Measurements from ENCODE around the gene GRB2.
"Not testable (repeated sequence)": the region's sequence is repeated elsewhere in the genome, so short reads cannot be mapped to it uniquely, and the experiment has no call there.

GRB2 gene

DNA sequence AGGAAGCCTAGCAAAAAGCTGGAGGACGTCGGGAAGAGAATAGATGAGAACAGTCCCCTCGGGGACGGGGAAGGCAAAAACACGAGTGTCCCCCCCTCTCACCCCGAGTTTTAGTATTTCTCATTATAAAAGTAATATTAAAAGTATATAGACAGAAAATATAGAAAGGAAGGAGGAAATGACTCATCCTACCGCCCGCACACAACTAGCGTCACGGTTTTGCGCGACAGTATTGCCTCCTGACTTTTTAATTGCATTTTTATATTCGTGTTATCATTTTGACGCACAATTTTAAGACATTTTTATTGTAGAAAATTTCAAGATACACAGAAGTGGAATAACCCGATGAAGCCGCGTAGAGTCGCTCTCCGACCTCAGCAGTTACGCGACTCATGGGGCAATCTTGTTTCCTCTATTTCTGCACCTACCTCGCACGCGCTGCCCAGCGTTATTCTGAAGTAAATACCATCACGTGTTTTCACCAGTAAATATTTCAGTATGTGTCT, 115.6 kb downstream of the GRB2 start:
- peak overlapping the region; percentile 86 for H3K4me3 ChIP-seq (ENCODE audit: low read depth, low read length)
- no peak for DNase-seq (ENCODE audit: low read depth)
- in situ Hi-C loops (cut with HindIII; ENCODE audit: low sequenced_read_pairs) = no loop called here
- TF ChIP-seq, protein P1, sequence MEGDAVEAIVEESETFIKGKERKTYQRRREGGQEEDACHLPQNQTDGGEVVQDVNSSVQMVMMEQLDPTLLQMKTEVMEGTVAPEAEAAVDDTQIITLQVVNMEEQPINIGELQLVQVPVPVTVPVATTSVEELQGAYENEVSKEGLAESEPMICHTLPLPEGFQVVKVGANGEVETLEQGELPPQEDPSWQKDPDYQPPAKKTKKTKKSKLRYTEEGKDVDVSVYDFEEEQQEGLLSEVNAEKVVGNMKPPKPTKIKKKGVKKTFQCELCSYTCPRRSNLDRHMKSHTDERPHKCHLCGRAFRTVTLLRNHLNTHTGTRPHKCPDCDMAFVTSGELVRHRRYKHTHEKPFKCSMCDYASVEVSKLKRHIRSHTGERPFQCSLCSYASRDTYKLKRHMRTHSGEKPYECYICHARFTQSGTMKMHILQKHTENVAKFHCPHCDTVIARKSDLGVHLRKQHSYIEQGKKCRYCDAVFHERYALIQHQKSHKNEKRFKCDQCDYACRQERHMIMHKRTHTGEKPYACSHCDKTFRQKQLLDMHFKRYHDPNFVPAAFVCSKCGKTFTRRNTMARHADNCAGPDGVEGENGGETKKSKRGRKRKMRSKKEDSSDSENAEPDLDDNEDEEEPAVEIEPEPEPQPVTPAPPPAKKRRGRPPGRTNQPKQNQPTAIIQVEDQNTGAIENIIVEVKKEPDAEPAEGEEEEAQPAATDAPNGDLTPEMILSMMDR (IDR thresholded peaks at IDR 0.05; ENCODE audit: low read depth, low read length, missing control alignments) = peak; percentile 23

DNA sequence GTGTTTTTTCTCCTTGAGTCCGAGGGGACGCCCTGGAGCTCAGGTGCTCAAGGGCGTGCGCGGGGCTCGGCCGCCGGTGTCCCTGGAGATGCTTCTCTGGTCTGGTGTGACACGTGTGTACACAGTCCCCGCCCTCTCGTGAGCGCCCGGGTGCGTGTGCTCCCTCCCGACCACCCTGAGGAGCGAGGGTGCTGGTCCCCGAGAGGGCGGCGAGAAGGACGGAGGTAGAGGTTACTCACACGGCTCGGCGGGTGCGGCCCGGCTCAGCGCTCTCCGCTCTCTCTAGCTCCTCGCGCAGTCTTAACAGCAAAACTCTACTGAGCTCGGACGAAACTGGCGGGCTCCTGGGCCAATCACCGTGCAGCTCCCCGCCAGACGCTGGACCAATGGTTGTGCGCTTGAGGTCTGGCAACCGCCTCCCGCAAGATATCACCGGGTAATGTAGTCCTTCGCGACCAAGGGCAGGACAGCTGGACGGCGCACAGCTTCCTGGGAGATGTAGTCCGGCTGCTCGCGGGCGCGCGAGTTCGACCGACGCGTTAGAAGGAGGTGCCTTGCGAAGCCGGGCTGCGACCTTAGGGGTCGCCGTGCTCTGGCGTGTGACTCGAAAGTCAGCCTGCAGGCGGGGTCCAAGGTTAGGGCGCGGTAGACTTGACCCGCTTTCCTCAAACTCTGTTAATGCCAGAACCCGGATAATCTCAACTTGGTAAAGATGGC, 116.2 kb downstream of the GRB2 start, which contains the start of gene SLC25A19:
Gene SLC25A19 (minus strand): TSS at position 319 of the 717 bp plus-strand sequence. CDS start 2,669 bp downstream, outside the sequence.
- peak within 1 kb of the TSS; percentile 86 for H3K4me3 ChIP-seq (ENCODE audit: low read depth, low read length)
- DNase-seq (ENCODE audit: low read depth) = peak; percentile 96
- in situ Hi-C loops (cut with HindIII; ENCODE audit: low sequenced_read_pairs) = no loop called here
- TF ChIP-seq, protein P1 (IDR thresholded peaks at IDR 0.05; ENCODE audit: low read depth, low read length, missing control alignments) = no peak

DNA sequence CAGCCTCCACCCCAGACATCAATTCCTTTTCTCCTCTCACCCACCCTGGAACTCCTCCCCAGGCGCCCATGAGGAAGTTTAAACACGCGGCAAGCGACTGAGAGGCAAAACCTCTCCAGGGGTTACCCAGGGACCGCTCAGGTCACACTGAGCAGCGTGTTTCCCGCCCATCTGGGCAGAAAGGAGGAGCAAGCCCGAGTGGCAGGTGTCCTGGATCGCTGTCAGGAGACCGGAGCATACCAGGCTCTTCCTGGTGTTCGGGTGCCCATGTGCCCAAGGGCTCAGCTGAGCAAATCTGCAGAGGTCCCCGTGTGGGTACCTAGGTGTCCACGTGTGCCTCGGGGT, 116.7 kb downstream of the GRB2 start:
- in situ Hi-C loops (cut with HindIII; ENCODE audit: low sequenced_read_pairs) = no loop called here
- peak overlapping the region; percentile 86 for H3K4me3 ChIP-seq (ENCODE audit: low read depth, low read length)
- TF ChIP-seq, protein P1 (IDR thresholded peaks at IDR 0.05; ENCODE audit: low read depth, low read length, missing control alignments) = no peak
- DNase-seq (ENCODE audit: low read depth) = no peak

DNA sequence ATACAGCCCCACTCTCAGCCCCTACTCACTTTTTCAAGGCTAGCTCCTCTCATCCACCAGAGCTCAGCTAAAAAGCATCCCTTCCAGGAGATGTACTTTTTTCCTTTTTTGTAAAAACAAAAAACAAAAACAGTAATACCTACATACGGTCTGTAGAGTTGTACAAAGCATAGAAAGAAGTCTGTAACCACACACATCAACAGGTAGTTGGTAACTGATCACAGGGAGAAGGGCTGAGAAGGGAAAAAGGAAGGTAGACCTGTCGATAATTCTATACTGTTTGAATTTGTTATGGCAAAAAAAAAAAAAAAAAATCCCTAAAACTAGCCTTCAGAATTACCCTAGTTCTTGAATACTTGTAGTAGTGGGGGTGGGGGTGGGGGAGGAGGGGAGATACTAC, 117.1 kb downstream of the GRB2 start:
- peak overlapping the region; percentile 86 for H3K4me3 ChIP-seq (ENCODE audit: low read depth, low read length)
- in situ Hi-C loops (cut with HindIII; ENCODE audit: low sequenced_read_pairs) = no loop called here
- TF ChIP-seq, protein P1 (IDR thresholded peaks at IDR 0.05; ENCODE audit: low read depth, low read length, missing control alignments) = no peak
- DNase-seq (ENCODE audit: low read depth) = no peak

DNA sequence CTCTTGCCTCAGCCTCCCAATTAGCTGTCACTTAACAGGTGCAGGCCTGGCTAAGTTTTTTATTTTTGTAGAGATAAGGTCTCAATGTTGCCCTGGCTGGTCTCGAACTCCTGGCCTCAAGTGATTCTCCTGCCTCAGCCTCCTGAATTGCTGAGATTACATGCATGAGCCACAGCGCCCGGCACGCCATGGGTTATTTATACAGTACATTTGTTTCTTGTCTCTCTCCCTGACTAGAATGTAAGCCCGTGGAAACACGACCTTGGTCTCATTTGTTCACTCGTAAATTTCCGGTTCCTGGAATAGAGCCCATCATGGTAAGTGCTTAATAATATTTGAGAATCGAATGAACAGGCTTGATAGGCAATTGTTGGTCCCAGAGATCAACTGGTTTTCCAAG, 118.3 kb downstream of the GRB2 start:
- in situ Hi-C loops (cut with HindIII; ENCODE audit: low sequenced_read_pairs) = no loop called here
- TF ChIP-seq, protein P1 (IDR thresholded peaks at IDR 0.05; ENCODE audit: low read depth, low read length, missing control alignments) = no peak
- no peak for DNase-seq (ENCODE audit: low read depth)
- no peak overlapping the region for H3K4me3 ChIP-seq (ENCODE audit: low read depth, low read length)

DNA sequence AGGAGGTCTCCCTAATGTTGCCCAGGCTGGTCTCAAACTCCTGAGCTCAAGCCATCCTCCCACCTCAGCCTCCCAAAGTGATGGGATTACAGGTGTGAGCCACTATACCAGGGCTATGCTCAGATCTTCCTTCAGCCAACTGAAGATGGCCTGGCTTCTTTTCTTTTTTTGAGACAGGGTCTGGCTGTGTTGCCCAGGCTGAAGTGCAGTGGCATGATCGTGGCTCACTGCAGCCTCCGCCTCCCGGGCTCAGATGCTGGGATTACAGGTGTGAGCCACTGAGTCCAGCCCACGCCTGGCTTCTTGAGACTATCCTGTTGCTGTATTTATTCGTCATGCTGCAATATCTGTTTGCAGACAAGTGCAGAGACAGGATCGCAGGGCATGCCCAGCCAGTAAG, 120.4 kb downstream of the GRB2 start:
- TF ChIP-seq, protein P1 (IDR thresholded peaks at IDR 0.05; ENCODE audit: low read depth, low read length, missing control alignments) = no peak
- in situ Hi-C loops (cut with HindIII; ENCODE audit: low sequenced_read_pairs) = no loop called here
- H3K4me3 ChIP-seq (ENCODE audit: low read depth, low read length) = no peak overlapping the region
- no peak for DNase-seq (ENCODE audit: low read depth)

DNA sequence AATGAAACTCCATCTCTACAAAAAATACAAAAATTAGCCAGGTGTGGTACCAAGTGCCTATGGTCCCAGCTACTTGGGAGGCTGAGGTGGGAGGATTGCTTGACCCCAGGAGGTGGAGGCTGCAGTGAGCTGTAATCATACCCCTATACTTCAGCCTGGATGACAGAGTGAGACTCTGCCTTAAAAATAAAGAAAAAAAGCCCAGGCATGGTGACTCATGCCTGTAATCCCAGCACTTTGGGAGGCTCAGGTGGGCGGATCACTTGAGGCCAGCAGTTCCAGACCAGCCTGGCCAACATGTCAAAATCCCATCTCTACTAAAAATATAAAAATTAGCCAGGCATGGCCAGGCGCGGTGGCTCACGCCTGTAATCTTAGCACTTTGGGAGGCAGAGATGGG, 125.3 kb downstream of the GRB2 start:
- DNase-seq (ENCODE audit: low read depth); H3K4me3 ChIP-seq (ENCODE audit: low read depth, low read length); in situ Hi-C loops (cut with HindIII; ENCODE audit: low sequenced_read_pairs): not testable (repeated sequence)
